Measurements from ENCODE around the gene ZNF155.

Gene ZNF155

DNA sequence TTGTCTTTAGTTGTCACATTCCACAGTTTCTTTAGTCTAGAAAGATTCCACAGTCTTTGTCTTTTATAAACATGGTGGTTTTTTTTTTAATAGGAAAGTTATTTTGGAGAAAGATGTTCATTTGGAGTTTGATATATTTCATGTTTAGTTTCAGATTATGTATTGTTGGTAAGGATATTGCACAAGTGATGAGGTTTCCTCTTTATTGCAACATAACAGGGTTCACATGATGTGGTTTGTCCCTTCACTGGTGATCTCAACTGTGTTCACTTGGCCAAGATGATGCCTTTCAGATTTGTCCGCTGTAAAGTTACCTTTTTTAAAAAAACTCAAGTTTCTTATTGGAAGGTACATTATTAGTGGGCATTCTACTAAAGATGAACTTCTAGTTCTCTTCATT lies 22.0 kb downstream of the ZNF155 start:
- no peak for DNase-seq

DNA sequence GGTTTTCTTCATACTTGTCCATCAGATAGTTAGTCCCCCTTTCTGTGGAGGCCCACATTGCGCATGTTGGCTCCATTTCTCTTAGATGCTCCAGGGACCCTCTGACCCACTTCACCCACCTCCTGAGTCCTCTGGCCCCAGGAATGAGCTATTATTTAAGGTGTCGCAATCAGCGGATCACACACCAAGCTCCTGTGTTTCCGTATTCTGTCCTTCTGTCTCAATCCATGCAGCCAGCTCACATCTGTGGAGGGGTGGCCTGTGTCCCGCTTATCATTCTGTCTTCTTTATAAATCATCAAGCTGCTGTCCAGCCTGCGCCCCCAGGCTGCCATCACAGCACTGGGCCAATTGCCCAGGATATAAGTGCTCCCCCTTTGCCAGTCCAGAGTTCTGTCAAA lies 23.5 kb downstream of the ZNF155 start:
- DNase-seq, result no peak

- no peak for DNase-seq
Observed at GRCh38 chr19:44010468-44010867, 26.5 kb downstream of the ZNF155 start.

GRCh38 chr19:44019498-44019897 lies 35.5 kb downstream of the ZNF155 start:
- no peak for DNase-seq

DNA sequence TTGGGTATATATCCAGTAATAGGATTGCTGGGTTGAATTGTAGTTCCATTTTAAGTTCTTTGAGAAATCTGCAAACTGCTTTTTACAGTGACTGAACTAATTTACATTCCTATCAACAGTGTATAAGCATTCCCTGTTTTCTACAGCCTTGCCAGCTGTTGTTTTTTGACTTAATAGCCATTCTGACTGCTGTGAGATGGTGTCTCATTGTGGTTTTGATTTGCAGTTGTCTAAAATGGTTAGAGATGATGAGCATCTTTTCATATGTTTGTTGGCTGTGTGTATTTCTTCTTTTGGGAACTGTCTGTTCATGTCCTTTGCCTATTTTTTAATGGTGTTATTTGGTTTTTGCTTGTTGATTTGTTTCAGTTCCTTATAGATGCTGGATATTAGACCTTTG lies 37.2 kb downstream of the ZNF155 start:
- no peak for DNase-seq

DNA sequence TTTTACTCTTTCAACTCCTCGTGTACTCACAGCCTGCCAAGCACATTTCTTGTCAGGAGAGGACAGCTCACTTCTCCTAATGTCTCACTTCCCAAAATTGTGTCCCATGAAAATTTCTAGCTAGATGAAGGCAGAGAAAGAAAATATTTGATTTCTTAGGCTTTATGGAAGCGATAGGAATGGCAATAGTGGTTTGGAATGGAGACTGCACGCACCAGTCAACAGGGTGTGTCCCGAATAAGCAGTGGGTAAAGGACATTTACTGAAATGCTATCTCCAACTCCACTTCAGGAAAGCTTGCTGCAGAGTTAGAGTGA lies 40.9 kb downstream of the ZNF155 start:
- DNase-seq, result no peak

GRCh38 chr19:44025217-44025936 lies 41.4 kb downstream of the ZNF155 start, which contains the start of gene ZNF222:
TSS of gene ZNF222 (plus strand) at chr19:44025379. CDS start at chr19:44025437, 58 bp downstream.
- peak; percentile 91 for DNase-seq

- DNase-seq, result no peak
Observed at GRCh38 chr19:44026622-44027021, 42.6 kb downstream of the ZNF155 start.

DNA sequence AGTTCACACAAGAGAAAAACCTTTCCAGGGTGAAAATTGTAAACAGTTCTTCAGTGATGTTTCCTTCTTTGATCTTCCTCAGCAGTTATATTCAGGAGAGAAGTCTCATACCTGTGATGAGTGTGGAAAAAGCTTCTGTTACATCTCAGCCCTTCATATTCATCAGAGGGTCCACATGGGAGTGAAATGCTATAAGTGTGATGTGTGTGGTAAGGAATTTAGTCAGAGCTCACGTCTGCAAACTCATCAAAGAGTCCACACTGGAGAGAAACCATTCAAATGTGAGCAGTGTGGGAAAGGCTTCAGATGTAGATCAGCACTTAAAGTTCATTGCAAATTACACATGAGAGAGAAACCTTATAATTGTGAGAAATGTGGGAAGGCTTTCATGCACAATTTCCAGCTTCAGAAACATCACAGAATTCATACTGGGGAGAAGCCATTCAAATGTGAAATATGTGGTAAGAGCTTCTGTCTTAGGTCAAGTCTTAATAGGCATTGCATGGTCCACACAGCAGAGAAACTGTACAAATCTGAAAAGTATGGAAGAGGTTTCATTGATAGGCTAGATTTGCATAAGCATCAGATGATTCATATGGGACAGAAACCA lies 48.1 kb downstream of the ZNF155 start:
- no peak for DNase-seq

- DNase-seq, result no peak
Observed at GRCh38 chr19:44042147-44042546, 58.2 kb downstream of the ZNF155 start.

Data from femur (tissue), 1 donor.